SK-N-SH treated with all-trans-retinoic acid at 6 μM for 48 hours (cell line): Measurements from ENCODE around the gene LRFN2.

Experiments
- ATAC-seq: fragments of 200-7000 bp; cut with Tn5 transposase; 3 replicates; pipeline ENCODE4 v1.9.1; 2020; ENCODE audit warnings: mild to moderate bottlenecking, moderate library complexity
- ARNTL ChIP-seq: fragments of 450-650 bp; formaldehyde crosslinking; IDR thresholded peaks from 2 replicates; pipeline ENCODE4 v1.5.0; 2020; ENCODE audit warnings: low read depth, mild to moderate bottlenecking, moderate library complexity, borderline replicate concordance
- CSDC2 ChIP-seq: fragments of 250-450 bp; sonication (Bioruptor Pico); IDR thresholded peaks from 2 replicates; pipeline ENCODE4 v1.5.0; 2020; ENCODE audit warnings: mild to moderate bottlenecking, moderate library complexity
- CSRNP3 ChIP-seq: fragments of 250-450 bp; sonication (Bioruptor Pico); IDR thresholded peaks from 2 replicates; pipeline ENCODE4 v1.5.1; 2021; ENCODE audit warnings: mild to moderate bottlenecking, moderate library complexity
- ESRRG ChIP-seq: fragments of 250-450 bp; sonication (Bioruptor Pico); IDR thresholded peaks from 2 replicates; pipeline ENCODE4 v1.6.1; 2021; ENCODE audit warnings: mild to moderate bottlenecking
- GLIS3 ChIP-seq: fragments of 250-450 bp; sonication (Bioruptor Pico); IDR thresholded peaks from 2 replicates; pipeline ENCODE4 v1.5.0; 2020; ENCODE audit warnings: mild to moderate bottlenecking, moderate library complexity
- ISL1 ChIP-seq: fragments of 250-450 bp; sonication (Bioruptor Pico); IDR thresholded peaks from 2 replicates; pipeline ENCODE4 v2.1.2; 2022; ENCODE audit warnings: mild to moderate bottlenecking, moderate library complexity
- OSR1 ChIP-seq: fragments of 250-450 bp; sonication (Bioruptor Pico); IDR thresholded peaks from 2 replicates; pipeline ENCODE4 v1.8.0; 2022; ENCODE audit warnings: moderate library complexity, mild to moderate bottlenecking, inconsistent platforms
- PATZ1 ChIP-seq: fragments of 250-450 bp; sonication (Bioruptor Pico); IDR thresholded peaks from 2 replicates; pipeline ENCODE4 v1.8.0; 2020; ENCODE audit warnings: mild to moderate bottlenecking, moderate library complexity, borderline replicate concordance
- PPARA ChIP-seq: fragments of 250-450 bp; sonication (Bioruptor Pico); IDR thresholded peaks from 2 replicates; pipeline ENCODE4 v1.5.0; 2020; ENCODE audit warnings: mild to moderate bottlenecking, borderline replicate concordance
- RARB ChIP-seq: fragments of 250-450 bp; sonication (Bioruptor Pico); IDR thresholded peaks from 2 replicates; pipeline ENCODE4 v1.8.0; 2021; ENCODE audit warnings: mild to moderate bottlenecking, moderate library complexity
- SNAI2 ChIP-seq: fragments of 250-450 bp; sonication (Bioruptor Pico); IDR thresholded peaks from 2 replicates; pipeline ENCODE4 v1.5.0; 2020; ENCODE audit warnings: mild to moderate bottlenecking, moderate library complexity
- TCF4 ChIP-seq: fragments of 250-450 bp; sonication (Bioruptor Pico); IDR thresholded peaks from 2 replicates; pipeline ENCODE4 v1.8.0; 2021; ENCODE audit warnings: mild to moderate bottlenecking, moderate library complexity, borderline replicate concordance
- TOX ChIP-seq: fragments of 250-450 bp; sonication (Bioruptor Pico); IDR thresholded peaks from 2 replicates; pipeline ENCODE4 v1.8.0; 2021; ENCODE audit warnings: mild to moderate bottlenecking, moderate library complexity, borderline replicate concordance
- ZC3H10 ChIP-seq: fragments of 250-450 bp; sonication (Bioruptor Pico); IDR thresholded peaks from 2 replicates; pipeline ENCODE4 v1.5.1; 2021; ENCODE audit warnings: mild to moderate bottlenecking, moderate library complexity
- ZFP3 ChIP-seq: fragments of 250-450 bp; sonication (Bioruptor Pico); IDR thresholded peaks from 2 replicates; pipeline ENCODE4 v1.5.0; 2020; ENCODE audit warnings: mild to moderate bottlenecking, moderate library complexity
- ZFP30 ChIP-seq: fragments of 450-650 bp; formaldehyde crosslinking; IDR thresholded peaks from 2 replicates; pipeline ENCODE4 v1.5.0; 2022; ENCODE audit warnings: mild to moderate bottlenecking, moderate library complexity
- ZNF565 ChIP-seq: fragments of 450-650 bp; formaldehyde crosslinking; conservative IDR thresholded peaks from 2 replicates; pipeline ENCODE4 v1.5.0; 2020; ENCODE audit warnings: low read depth, mild to moderate bottlenecking, moderate library complexity
- ZNF70 ChIP-seq: fragments of 450-650 bp; formaldehyde crosslinking; IDR thresholded peaks from 2 replicates; pipeline ENCODE4 v1.5.0; 2020; ENCODE audit warnings: mild to moderate bottlenecking, moderate library complexity
- ZNF8 ChIP-seq: fragments of 450-650 bp; formaldehyde crosslinking; IDR thresholded peaks from 2 replicates; pipeline ENCODE4 v1.5.0; 2020; ENCODE audit warnings: mild to moderate bottlenecking, moderate library complexity
- TF ChIP-seq, protein P1 (sequence below): fragments of 250-450 bp; sonication (Bioruptor Pico); IDR thresholded peaks from 2 replicates; pipeline ENCODE4 v1.8.0; 2021; ENCODE audit warnings: low read depth, mild to moderate bottlenecking, moderate library complexity, borderline replicate concordance
- TF ChIP-seq, protein P2 (sequence below): fragments of 250-450 bp; sonication (Bioruptor Pico); IDR thresholded peaks from 2 replicates; pipeline ENCODE4 v1.5.0; 2020; ENCODE audit warnings: mild to moderate bottlenecking, moderate library complexity

LRFN2 gene

GRCh38 chr6:40466986-40467539 is 120.1 kb downstream of the LRFN2 start:
- TF ChIP-seq ESRRG (CRISPR knock-in tag) (no peak), CSDC2 (CRISPR knock-in tag) (no peak), ARNTL (no peak), PATZ1 (CRISPR knock-in tag) (no peak)
- TF ChIP-seq, protein P1, sequence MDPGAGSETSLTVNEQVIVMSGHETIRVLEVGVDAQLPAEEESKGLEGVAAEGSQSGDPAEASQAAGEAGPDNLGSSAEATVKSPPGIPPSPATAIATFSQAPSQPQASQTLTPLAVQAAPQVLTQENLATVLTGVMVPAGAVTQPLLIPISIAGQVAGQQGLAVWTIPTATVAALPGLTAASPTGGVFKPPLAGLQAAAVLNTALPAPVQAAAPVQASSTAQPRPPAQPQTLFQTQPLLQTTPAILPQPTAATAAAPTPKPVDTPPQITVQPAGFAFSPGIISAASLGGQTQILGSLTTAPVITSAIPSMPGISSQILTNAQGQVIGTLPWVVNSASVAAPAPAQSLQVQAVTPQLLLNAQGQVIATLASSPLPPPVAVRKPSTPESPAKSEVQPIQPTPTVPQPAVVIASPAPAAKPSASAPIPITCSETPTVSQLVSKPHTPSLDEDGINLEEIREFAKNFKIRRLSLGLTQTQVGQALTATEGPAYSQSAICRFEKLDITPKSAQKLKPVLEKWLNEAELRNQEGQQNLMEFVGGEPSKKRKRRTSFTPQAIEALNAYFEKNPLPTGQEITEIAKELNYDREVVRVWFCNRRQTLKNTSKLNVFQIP (CRISPR knock-in tag), result no peak
- ATAC-seq, result no peak

DNA sequence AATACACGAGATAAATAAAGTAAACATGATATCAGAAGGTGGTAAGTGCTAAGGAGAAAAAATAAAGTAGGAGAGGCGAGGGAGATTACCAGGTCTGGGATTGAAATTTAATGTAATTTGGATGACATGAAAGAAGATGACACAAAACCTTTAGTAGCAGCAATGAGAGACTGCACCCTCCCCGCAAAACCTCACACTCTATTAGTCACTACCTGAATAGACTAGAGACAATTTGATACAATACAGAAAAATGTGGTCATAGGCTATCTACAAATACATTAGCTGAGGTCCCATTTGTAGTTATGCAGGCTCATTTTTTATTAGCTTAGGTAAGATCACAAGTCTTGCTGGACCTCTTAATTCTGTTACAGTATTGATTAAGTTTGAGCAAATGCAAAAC is 125.5 kb downstream of the LRFN2 start:
- no peak for ATAC-seq
- TF ChIP-seq TCF4 (CRISPR knock-in tag) (no peak), RARB (CRISPR knock-in tag) (no peak), ZFP3 (no peak), ZNF8 (CRISPR knock-in tag) (no peak), ISL1 (CRISPR knock-in tag) (no peak), ARNTL (no peak), CSDC2 (CRISPR knock-in tag) (no peak), ZNF70 (CRISPR knock-in tag) (no peak)
- TF ChIP-seq, protein P2, sequence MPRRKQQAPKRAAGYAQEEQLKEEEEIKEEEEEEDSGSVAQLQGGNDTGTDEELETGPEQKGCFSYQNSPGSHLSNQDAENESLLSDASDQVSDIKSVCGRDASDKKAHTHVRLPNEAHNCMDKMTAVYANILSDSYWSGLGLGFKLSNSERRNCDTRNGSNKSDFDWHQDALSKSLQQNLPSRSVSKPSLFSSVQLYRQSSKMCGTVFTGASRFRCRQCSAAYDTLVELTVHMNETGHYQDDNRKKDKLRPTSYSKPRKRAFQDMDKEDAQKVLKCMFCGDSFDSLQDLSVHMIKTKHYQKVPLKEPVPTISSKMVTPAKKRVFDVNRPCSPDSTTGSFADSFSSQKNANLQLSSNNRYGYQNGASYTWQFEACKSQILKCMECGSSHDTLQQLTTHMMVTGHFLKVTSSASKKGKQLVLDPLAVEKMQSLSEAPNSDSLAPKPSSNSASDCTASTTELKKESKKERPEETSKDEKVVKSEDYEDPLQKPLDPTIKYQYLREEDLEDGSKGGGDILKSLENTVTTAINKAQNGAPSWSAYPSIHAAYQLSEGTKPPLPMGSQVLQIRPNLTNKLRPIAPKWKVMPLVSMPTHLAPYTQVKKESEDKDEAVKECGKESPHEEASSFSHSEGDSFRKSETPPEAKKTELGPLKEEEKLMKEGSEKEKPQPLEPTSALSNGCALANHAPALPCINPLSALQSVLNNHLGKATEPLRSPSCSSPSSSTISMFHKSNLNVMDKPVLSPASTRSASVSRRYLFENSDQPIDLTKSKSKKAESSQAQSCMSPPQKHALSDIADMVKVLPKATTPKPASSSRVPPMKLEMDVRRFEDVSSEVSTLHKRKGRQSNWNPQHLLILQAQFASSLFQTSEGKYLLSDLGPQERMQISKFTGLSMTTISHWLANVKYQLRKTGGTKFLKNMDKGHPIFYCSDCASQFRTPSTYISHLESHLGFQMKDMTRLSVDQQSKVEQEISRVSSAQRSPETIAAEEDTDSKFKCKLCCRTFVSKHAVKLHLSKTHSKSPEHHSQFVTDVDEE (CRISPR knock-in tag), result no peak
- TF ChIP-seq, protein P1 (CRISPR knock-in tag), result no peak

- no peak for ATAC-seq
- TF ChIP-seq, protein P1 (CRISPR knock-in tag), result no peak
- no peak for TF ChIP-seq PPARA (CRISPR knock-in tag)
- TF ChIP-seq TCF4 (CRISPR knock-in tag), result no peak
- TF ChIP-seq RARB (CRISPR knock-in tag), result no peak
- no peak for TF ChIP-seq ZNF8 (CRISPR knock-in tag)
- TF ChIP-seq, protein P2 (CRISPR knock-in tag), result no peak
- TF ChIP-seq CSRNP3 (CRISPR knock-in tag), result no peak
- TF ChIP-seq GLIS3 (CRISPR knock-in tag), result no peak
- TF ChIP-seq ZC3H10 (CRISPR knock-in tag), result no peak
- TF ChIP-seq ZFP30 (CRISPR knock-in tag), result no peak
- TF ChIP-seq TOX, result no peak
- no peak for TF ChIP-seq OSR1 (CRISPR knock-in tag)
- TF ChIP-seq ISL1 (CRISPR knock-in tag), result no peak
- TF ChIP-seq SNAI2 (CRISPR knock-in tag), result no peak
- TF ChIP-seq ZNF70 (CRISPR knock-in tag), result no peak
- TF ChIP-seq ZFP3, result no peak
- TF ChIP-seq ARNTL, result no peak
- no peak for TF ChIP-seq ZNF565 (CRISPR knock-in tag)
Measured at GRCh38 chr6:40460380-40460779, 126.8 kb downstream of the LRFN2 start.
